ENCODE data around the gene PAK6. TPM values are rescaled to one million over a fixed set of nuclear protein-coding genes. Genes with fewer than 3 reads are reported as not detected.

The PAK6 gene
- total RNA-seq, 1 donor from 2014 or later = 8.4 TPM

DNA sequence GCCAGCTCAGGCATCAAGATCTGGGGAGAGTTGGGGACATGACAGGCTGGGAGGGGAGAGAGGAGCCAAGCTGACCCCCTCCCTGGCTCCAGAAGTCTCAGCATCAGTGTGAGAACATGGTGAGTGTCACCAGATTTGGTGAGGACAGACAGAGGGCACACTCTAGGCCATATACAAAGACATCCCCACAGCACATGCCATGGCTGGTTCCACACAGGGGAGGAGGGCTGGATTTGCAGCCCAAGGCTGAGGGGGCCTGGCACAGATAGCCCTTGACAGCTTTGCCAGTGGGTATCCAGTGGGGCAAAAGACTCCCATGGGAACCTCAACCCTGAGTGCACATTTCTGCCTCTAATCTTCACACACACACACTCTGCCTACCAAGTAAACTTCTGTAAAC, 54.1 kb downstream of the PAK6 start:
- DNase-seq = no peak

DNA sequence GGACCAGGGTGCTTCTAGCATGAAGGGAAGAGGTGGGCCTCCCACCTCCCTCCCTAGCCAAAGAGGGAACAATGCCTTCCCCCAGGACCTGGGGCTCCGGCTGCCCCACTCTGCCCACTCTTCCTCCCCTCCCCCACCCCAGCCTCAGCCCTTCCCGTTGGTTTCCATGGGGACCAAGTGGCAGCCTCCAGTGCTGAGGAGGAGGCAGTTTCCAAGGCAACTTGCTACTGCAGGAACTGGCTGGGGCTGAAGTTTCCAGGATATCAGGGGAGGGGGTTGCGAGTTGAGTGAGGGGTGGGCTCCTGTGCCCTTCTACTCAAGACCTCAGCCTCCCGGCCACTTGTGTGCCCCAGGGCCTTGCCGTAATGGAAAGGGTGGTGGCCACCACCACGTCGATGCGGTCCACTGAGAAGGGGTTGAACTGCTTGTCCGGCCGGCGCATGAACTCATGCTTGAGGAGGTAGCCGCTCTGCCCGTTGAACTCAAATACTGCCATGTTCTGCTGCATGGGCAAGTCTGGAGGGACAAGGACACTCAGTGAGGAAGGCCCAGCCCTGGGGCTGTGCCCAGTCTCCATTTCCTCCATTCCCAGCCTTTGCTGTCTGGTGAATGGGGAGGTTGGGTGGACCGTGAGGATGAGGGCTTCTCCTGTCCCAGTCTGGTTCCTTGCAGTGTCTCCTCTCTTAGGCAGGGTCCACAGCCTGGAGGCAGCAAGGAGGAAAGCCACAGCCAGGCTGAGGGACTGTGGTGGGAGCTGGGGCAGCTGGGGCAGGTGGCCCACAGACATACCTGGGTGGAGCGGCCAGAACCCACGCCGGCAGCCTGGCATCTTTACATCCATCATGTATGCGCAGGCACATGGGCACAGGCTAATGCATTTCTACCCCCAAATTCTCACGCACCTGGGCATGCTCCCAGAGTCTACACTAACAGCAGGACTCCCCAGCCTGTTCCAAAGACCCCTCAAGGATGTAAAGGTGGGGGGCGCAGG, 55.3 kb downstream of the PAK6 start:
- no peak for DNase-seq

DNA sequence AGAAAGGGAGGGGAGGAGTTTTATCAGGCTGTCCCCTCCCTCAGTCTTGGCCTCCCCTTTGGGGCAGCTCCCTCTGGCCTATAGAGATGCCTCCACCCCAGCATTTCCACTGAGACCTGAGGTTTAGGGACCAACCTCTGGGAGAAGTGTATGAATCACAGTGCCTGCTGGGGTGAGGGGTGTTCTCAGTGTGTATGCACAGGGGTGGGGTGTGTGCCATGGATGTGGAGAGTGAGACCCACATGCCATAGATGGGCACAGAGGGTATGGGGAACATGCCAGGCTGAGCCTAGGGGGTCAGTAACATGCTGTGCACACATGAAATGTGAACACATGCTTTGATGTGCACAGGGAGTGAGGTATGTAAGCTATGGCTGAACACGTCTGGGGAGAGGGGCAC, 56.4 kb downstream of the PAK6 start:
- DNase-seq = no peak

DNA sequence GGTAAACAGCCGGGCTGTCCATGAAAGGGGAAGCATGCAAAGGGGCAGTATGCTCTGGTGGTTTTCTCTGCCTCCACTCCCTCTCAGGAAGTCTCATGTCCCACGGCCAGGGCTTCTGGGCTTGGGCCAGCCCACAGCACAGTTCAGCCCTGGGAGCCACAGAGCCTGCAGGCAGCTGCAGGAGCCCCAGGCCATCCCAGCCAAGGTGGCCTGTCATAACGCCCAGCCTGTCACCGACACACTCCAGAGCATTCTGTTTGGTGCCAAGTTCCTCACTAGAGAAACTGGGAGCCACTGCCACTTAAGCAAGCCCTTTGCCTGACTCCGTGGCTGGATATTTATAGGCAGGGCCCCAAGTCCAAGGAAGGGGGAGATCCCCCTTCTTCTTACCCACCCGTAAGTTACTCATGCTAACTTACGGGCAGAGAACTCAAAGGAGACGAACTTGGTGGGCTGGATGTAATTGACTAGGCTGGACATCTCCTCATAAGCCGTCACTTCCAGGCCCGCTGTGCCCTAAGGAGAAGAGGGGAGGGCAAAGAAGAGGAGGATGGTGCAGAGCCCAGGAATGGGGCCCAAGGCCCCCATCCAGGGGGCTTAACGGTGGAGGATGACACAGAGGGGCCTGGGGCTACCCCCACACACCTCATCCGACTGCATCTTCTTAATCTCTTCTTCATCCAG, 57.2 kb downstream of the PAK6 start:
- DNase-seq = no peak

DNA sequence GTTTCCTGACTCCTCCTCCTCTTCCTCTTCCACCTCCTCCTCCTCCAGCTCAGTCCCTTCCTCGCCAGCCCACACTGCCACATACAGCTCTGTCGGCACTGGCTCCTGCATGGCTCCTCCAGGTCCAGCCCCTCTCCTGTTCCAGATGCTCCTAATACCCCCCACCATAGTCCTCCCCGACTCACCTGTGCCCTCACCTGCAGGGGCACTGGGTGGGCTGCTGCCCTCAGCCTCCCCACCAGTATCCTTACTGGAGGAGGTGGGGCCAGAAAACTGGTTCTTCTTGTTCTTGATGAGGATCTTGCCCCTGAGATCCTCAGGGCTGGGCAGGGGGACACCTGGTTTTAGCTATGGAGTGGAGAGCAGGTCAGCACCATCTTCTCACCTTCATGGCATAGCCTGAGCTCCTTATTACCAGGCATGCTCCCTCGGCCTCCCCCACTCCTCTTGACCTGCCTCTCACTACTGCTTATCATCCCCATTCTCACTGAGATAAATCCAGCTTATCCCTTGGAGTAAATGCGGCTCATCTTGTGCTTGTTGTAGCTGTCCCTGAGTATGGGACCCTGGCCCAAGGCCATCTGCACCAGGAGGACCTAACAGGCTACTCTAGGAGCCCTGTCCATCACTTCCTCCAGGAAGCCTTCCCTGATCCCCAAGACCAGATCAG, 57.8 kb downstream of the PAK6 start:
- DNase-seq = no peak

DNA sequence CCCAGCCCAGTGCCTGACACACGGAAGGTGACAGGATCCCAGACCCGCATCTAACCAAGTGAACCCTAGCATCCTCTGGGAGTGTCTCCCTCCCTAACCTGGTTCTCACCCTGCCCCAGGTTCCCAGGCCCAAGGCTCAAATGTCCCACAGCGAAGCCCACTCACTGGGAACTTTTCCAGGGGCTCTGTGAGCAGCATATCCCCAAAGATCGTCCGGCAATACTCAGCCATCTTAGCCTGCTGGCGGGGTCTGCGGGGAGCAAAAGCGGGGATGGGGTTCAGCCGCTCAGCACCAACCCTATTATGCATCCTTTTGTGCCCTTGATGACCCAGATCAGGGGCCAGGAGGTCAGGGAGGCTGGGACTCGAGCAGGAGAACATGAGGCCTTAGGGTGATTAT, 58.5 kb downstream of the PAK6 start:
- DNase-seq = no peak

DNA sequence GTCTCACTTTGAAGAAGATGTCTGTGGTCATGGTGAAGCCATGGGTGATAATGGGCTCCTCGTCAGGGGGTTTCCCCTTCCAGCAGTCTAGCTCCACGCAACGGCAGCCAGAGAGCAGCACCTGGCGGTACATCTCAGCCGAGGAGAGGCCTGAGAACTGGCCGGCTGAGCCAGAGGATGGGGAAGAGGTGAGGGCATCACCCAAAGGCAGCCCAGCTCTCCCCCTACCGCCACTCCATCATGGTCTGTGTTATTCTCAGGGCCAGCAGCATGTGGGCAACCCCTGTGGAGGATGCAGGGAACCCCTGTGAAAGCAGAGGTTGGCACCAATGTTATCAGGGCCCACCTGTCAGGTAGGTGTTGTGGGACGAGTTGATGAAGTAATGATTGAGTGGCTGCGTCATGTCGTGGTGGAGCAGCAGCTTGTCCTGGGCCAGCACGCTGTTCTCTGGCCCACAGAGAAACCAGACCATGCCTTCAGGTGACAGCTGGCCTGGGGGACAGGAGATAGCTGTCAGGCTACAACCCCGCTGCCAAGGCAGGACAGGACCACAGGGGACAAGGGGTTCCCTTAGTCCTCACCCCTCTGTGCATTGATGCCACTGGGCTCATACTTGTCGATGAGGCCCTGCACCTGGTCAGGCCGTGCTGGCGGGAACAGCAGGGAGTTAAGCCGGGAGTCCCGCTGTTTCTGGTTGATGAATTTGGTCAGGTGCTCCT, 59.5 kb downstream of the PAK6 start:
- DNase-seq = no peak

DNA sequence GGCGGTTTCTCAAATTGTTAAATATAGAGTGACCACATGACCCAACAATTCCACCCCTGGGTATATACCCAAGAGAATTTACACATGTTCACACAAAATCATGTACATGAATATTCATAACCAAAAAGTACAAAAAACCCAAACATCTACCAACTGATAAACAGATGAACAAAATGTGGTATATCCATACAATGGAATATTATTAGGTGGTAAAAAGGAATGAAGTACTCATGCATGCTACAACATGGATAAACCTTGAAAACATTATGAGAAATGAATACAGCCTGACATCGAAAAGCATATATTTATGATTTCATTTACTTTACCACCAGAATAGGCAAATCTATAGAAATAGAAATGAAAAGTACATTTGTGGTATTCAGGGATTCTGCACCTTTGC, 61.5 kb downstream of the PAK6 start:
- no peak for DNase-seq

DNA sequence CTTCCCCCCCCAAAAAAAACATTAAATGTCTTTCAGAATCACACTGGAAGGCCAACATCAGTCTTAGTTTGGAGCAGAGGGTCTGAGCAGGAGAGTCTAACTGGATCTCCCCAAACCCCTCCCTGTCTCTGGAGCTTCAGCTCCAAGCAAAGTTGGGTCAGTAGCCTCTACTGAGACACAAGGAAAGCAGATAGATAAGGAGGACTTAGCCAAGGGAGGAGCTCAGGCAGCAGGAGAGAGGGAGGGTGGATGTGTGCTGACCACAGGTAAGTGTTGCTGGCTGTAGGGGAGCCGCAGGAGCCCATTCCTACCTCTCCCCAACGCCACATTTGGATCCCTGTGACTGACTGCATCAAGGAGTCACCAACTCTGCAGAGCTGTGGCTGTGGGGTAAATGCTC, 61.9 kb downstream of the PAK6 start:
- DNase-seq = no peak

DNA sequence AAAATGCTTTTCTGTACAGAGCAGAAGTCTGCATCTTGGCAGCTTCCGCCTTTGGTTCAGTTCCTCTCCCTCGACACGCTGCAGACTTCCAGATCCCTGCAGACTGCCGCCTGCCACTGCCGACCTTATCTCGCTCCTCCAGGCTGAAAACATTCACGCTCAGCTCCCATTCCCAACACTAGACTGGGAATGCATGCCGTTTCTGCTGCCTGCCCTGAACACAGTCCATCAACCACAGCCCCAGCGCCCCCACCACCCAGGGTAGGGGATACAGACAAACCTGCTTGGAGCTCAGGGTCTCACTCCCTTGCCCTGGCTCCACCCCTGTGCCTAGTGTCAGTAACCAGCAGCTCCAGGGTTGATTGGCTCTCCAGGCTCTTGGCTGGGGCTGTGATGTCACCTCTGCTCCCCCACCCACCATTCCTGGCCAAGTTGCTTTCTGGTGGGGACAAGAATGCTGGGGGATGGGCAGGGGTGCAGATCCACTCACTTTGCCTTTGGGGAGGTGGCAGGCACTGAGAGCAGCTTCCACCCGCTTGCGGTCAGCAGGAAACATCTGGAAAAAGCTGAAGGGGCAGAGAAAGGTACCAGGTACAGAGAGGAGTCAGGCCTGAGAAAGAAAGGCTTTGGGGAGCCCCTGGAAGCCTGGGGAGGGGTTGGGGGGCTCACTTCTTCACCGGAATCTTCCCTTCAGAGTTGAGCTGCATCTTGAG, 62.8 kb downstream of the PAK6 start:
- no peak for DNase-seq

DNA sequence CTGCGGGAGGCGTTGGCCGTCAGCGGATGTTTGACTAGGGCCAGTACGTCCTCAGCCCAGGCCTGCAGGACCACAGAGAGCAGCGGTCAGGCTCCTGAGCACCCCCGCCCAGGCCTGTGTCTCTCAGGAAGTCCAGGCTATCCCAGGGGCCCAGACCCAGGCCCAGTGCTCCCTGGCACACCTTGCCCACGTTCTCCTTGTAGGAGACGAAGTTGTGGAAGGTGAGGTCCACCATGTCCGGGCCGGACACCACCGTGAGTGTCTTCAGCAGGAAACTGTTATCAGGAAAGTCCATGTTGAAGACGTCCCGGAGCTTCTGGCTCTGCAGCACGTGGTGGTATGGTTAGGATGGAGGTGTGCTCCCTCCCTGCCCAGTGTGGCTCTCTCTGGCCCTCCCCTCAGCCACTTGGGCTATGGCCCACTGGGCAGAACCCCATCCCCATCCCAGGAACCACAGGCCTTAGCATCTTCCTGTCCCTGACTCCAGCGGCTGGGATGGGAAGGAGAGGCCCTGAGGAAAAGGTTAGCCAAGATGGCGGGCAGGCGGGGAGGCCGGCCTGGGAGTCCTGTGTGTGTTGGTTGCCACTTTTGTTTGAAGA, 63.5 kb downstream of the PAK6 start:
- DNase-seq = no peak

DNA sequence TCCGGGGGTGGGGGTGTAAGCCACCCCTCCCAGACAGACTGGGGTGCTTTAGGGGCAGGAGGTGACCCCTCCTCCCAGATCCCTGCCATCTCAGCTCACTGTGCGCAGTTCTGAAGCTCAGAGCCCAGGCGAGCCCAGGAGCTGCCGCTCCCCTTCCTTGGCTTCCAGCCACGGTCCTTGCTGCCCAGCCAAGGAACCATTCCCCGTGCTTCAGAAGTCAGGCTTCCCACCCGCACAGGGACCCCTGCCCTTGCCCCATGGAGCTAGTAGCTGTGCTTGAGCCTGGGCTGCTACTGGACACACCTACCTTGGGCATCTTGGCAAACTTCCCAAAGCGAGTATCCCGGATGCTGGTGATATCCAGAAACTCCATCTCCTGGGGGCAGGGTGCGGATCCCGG, 64.1 kb downstream of the PAK6 start:
- no peak for DNase-seq

DNA sequence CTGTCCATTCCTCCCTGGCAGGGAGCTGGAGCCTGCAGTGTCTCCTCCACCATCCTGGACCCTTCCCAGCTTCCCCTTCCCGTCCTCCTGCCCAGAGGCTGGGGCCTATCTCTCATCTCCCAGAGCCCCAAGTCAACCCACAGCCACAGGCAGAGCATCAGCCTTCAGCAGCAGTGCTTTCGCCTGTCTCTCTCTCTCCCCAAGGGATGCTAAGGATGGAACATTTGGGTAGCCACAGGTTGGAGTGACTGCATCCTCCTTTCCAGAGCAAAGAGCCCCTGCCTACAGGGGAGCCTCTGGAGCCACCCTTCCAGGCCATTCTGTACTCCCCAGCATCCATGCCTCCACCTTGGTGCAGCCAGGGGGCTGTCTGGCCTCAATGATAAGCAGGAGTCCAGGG, 64.7 kb downstream of the PAK6 start:
- DNase-seq = no peak

DNA sequence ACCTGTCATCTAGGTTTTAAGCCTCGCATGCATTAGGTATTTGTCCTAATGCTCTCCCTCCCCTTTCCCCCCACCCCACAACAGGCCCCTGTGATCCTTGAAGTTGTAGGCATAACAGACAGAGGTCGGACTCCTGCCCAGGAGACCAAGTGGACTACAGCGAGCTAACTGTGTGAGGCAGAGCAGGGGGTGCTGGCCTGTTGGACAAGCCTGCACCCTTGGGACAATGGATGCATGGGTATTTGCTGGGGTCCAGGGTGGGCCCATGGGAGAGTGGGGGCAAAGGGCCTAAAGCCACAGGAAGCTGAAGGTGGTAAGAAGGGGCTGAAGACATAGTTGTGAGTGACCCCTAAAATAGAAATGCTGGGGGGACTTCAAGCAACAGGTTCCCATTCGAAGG, 66.4 kb downstream of the PAK6 start:
- DNase-seq = no peak

DNA sequence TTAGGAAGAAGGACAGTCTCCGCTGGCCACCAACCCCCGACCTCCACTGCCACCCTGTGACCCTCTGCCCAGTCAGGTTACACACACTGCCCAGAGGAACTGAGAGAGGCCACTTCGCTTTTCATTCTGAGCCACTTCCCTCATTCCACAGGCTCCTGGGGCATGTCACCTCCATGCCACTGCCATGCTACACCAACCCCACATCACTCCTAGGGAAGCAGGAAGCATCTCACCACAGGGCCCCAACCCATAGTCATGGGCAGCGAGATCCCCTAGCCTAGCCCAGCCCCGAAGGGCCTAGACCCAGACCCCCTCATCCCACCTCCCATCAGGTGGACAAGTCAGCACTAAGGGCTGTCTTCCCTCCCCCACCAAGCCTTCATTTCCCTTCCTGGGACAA, 67.5 kb downstream of the PAK6 start:
- DNase-seq = no peak

DNA sequence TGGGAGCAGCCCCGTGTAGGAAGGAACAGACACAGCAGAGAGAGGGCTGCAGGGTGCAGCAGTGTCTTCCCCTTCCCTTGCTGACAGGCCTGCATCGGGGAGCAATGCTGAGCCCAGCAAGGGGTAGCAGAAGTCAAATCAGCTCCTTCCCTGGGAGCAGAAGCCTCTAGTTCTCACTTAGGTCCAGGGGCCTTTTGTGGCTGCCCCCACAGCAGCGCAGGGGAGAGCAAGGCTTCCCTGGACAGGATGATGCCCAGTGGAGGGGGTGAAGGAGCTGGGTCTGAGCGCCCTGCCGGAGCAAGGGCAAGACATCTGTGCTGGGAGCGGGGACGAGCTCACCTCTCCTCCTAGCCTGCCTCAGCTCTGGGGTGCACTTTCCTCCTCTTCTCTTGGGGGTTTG, 68.0 kb downstream of the PAK6 start:
- DNase-seq = no peak

DNA sequence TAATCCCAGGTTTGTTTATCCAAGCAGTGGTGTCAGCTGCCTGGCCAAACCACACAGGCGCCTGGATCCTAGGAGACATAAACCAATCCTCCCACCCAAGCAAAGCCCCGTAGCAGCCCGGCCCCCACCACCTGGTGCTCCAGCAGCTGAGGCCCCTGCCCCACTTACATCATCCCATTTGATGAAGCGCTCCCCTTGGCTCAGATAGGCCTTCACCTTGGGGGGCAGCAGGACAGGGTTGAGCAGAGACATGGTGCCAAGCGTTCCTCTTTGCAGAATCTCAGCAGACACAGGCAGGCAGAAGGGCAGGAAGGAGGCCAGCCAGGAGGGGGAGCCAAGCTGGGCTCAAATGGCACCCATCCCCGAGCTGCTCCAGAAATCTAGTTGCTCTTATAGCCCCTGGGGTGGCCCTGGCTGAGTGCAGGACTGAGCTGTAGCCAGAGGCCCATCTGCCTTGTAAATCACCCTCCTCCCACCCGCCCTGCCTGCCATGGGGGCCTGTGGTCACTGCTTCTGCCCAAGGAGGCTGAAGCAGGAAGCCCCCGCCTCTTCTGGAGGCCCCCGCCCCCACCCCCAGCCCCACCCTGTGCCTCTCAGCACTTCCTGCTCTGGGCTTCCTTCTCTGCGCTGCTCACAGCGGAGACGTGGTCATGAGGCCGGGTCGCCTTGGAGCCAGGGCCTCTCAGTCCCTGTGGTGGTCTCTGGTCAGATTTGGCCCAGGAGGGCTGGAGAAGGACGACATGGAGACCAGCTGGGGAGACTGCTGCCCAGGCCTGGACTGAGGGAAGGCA, 68.8 kb downstream of the PAK6 start, which contains the start of gene PLCB2:
Gene PLCB2, minus strand, starts transcription at position 515 of the 791 bp plus-strand sequence. Its CDS starts 263 bp downstream, at position 252.
- DNase-seq = no peak

DNA sequence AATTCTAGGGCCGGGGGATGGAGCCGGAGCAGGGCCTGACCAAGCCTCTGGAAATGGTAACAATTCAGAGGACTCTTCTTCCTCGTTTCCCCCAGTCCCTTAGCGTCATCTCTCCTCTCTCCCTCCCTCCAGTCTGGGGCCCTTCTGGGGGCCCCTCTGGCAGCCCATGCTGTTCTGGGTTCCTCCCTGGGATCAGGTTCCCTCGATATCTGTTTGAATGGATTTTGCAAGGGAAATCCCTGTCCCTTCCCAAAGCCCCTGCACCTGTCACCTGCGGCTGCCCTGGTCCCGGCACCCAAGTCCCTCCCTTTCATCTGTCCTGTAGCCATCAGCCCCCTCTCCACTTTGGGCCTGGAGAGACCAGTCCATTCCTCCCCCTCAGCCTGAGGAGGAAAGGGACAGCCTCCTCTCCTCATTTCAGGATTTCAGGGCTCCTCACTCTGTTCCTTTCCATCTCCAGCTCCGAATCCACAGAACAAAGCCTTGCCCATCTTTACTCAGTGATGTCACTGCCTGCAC, 70.5 kb downstream of the PAK6 start:
- DNase-seq = no peak

DNA sequence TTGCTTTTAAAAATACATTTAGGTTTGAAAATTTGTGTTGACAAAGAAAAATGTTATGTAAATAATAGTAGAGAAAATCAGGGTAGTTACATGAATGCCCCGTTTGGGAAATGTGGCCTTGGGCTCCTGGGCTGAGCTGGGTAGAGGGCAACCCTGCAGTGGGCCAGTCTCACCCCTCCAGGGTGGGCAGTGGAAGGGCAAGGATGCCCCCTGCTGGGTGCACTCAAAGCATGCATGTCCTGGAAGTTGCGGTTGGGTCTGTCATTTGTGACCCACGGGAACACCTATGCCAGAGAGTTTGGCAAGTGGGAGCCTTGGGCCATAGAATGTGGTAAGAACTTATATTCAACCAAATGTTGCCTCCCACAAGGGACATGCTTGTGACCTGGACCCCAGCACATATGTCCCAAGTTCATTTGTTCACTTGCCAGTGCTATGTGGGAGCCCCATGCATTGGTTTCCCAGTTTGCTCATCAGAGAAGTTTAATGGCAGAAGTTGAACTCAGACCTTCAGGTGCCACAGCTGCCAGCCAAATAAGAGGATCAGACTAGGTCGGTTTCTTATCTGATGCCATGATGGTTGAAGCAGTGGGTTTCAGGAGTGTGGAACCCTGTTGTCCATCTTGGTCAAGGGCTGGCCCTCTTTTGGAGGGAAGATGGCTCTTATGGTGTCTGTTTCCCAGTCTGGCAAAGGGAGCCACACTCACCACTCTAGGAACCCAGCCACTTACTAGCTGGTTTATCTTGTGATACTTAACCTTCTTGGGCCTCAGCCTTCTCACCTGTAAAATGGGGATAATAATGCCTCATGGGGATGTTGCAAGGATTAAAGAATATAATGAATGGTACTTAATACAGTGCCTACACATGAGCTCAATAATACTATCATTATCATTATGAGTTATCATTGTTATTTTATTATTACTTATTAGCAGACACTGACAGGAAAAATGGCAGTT, 71.4 kb downstream of the PAK6 start:
- DNase-seq = no peak

Measured in skin of body (tissue), 2 donors.